ENCODE measurements around the gene BRIP1.
"Not testable (repeated sequence)": the region's sequence is repeated elsewhere in the genome, so short reads cannot be mapped to it uniquely, and the experiment has no call there.

BRIP1 gene

GRCh38 chr17:61795546-61795945, 67.8 kb downstream of the BRIP1 start:
- no peak for DNase-seq

GRCh38 chr17:61794792-61795191, 68.5 kb downstream of the BRIP1 start:
- no peak for DNase-seq

GRCh38 chr17:61794242-61794641, 69.1 kb downstream of the BRIP1 start:
- DNase-seq: no peak

- DNase-seq: no peak
These were observed 69.8 kb downstream of the BRIP1 start for GRCh38 chr17:61793565-61793964.

GRCh38 chr17:61789872-61790271, 73.5 kb downstream of the BRIP1 start:
- DNase-seq: no peak

- no peak for DNase-seq
These were observed 77.2 kb downstream of the BRIP1 start for GRCh38 chr17:61786088-61786487.

- no peak for DNase-seq
These were observed 78.8 kb downstream of the BRIP1 start for GRCh38 chr17:61784510-61784909.

GRCh38 chr17:61783556-61784304, 79.6 kb downstream of the BRIP1 start:
- DNase-seq: no peak

GRCh38 chr17:61783120-61783519, 80.2 kb downstream of the BRIP1 start:
- DNase-seq: no peak

GRCh38 chr17:61782683-61783082, 80.6 kb downstream of the BRIP1 start:
- DNase-seq: no peak

- DNase-seq: no peak
These were observed 88.0 kb downstream of the BRIP1 start for GRCh38 chr17:61775364-61775763.

GRCh38 chr17:61774724-61775123, 88.6 kb downstream of the BRIP1 start:
- DNase-seq: no peak

- not testable (repeated sequence) for DNase-seq
These were observed 89.2 kb downstream of the BRIP1 start for GRCh38 chr17:61774087-61774486.

- DNase-seq: no peak
These were observed 92.4 kb downstream of the BRIP1 start for GRCh38 chr17:61770752-61771533.

GRCh38 chr17:61770043-61770442, 93.3 kb downstream of the BRIP1 start:
- no peak for DNase-seq

- no peak for DNase-seq
These were observed 94.9 kb downstream of the BRIP1 start for GRCh38 chr17:61768405-61768804.

- DNase-seq: no peak
These were observed 96.8 kb downstream of the BRIP1 start for GRCh38 chr17:61766520-61766919.

- no peak for DNase-seq
These were observed 98.5 kb downstream of the BRIP1 start for GRCh38 chr17:61764846-61765245.

- no peak for DNase-seq
These were observed 101.5 kb downstream of the BRIP1 start for GRCh38 chr17:61761827-61762226.

GRCh38 chr17:61759362-61759761, 104.0 kb downstream of the BRIP1 start:
- DNase-seq: no peak

GRCh38 chr17:61758430-61758829, 104.9 kb downstream of the BRIP1 start:
- no peak for DNase-seq

GRCh38 chr17:61757168-61757567, 106.2 kb downstream of the BRIP1 start:
- DNase-seq: peak in 1 of 5 donors; percentile 32

- no peak for DNase-seq
These were observed 106.8 kb downstream of the BRIP1 start for GRCh38 chr17:61756561-61756960.

- DNase-seq: no peak
These were observed 107.7 kb downstream of the BRIP1 start for GRCh38 chr17:61755668-61756067.
